AG04450 (cell line): ENCODE measurements around the gene CDPF1. TPM values are rescaled to one million over a fixed set of nuclear protein-coding genes. Genes with fewer than 3 reads are reported as not detected.

Experiments
- CTCF ChIA-PET: fragments of 300-600, 350-600 bp; formaldehyde crosslinking; extraction: SDS; loops from one replicate; lab custom pipeline; 2022; ENCODE audit warnings: antibody characterized with exemption, inconsistent platforms; lab: Charles Lee
- POLR2A ChIA-PET: fragments of 350-600 bp; formaldehyde crosslinking; extraction: SDS; loops from one replicate; lab custom pipeline; 2021; ENCODE audit warnings: antibody characterized with exemption, inconsistent platforms; lab: Yijun Ruan, JAX
- DNase-seq: peaks from one replicate; pipeline ENCODE4 v3.0.0-alpha.2; 2011; ENCODE audit warnings: low read depth, low spot score
- H3K27ac ChIP-seq: one replicate; pipeline ENCODE4 v1.5.1; 2012; ENCODE audit warnings: low read depth, low read length, control low read depth
- H3K27me3 ChIP-seq: one replicate; pipeline ENCODE4 v1.6.0; 2012; ENCODE audit warnings: low read length; ENCODE audit not compliant: control insufficient read depth, insufficient read depth
- H3K4me3 ChIP-seq: 2 replicates; pipeline ENCODE4 v1.5.1; 2011; ENCODE audit warnings: mild to moderate bottlenecking, low read depth, low read length, control low read depth
- H3K9me3 ChIP-seq: 2 replicates; pipeline ENCODE4 v1.5.1; 2012; ENCODE audit warnings: low read length; ENCODE audit not compliant: control insufficient read depth, insufficient read depth
- polyA plus RNA-seq: library from polyadenylated mRNA; depleted of rRNA; stranded (reverse); fragments of >200 nt; gene quantifications from 2 replicates; pipeline ENCODE4 v1.2.3, GENCODE V29; 2011
- TF ChIP-seq, protein P1 (sequence below): IDR thresholded peaks from 2 replicates; pipeline ENCODE4 v1.5.1; 2011; ENCODE audit warnings: low read depth, low read length, control low read depth, inconsistent platforms

Gene CDPF1
- polyA plus RNA-seq, 1 experiment: 7.7 TPM

DNA sequence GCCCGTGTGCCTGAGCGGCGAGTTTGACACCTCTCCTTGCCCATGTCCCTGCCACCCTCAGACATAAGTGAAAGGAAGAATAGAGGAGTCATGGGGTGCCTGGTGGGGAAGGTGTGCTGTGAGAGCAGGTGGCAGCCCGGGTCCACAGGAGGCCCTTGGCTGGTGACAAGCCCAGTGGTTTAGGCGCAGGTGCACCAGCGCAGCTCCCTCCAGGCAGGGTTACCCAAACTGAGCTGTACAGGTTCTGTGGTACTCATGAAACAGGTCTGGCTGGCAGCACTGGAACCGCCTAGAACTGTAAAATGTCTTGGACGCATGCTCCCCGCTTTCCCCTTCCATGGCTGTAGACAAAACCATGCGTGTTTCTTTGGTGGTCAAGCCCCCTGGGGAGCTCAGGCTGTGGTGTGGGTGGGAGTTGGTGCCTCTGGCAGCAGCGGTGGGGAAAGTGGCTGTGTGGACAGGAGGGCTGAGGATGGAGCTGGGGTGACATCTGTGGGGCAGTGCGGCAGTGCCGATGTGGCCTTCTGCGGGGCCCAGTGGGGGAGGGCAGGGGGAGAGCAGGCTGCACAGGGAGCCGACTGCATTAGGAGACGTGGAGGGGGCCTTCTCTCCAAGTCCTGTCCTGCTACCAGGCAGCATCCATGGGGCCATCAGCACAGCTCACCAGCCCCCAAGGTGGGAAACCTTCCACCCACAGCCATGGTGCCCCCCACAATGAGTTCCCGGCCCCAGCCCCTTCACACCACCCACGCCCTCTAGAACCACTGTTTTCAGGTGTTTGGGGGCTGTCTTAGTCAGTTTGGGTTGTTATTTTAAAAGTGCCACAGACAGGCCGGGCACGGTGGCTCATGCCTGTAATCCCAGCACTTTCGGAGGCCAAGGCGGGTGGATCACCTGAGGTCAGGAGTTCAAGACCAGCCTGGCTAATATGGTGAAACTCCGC lies 41.0 kb upstream of the CDPF1 start:
- Histone ChIP-seq H3K27ac (no peak overlapping the region), H3K4me3 (no peak overlapping the region), H3K9me3 (peaks cover 10% of the 10 kb centered on the region), H3K27me3 (no peaks in the 10 kb centered on the region)
- TF ChIP-seq, protein P1, sequence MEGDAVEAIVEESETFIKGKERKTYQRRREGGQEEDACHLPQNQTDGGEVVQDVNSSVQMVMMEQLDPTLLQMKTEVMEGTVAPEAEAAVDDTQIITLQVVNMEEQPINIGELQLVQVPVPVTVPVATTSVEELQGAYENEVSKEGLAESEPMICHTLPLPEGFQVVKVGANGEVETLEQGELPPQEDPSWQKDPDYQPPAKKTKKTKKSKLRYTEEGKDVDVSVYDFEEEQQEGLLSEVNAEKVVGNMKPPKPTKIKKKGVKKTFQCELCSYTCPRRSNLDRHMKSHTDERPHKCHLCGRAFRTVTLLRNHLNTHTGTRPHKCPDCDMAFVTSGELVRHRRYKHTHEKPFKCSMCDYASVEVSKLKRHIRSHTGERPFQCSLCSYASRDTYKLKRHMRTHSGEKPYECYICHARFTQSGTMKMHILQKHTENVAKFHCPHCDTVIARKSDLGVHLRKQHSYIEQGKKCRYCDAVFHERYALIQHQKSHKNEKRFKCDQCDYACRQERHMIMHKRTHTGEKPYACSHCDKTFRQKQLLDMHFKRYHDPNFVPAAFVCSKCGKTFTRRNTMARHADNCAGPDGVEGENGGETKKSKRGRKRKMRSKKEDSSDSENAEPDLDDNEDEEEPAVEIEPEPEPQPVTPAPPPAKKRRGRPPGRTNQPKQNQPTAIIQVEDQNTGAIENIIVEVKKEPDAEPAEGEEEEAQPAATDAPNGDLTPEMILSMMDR: no peak
- no peak for DNase-seq
- ChIA-PET POLR2A (no interaction called here), CTCF (no interaction called here)

DNA sequence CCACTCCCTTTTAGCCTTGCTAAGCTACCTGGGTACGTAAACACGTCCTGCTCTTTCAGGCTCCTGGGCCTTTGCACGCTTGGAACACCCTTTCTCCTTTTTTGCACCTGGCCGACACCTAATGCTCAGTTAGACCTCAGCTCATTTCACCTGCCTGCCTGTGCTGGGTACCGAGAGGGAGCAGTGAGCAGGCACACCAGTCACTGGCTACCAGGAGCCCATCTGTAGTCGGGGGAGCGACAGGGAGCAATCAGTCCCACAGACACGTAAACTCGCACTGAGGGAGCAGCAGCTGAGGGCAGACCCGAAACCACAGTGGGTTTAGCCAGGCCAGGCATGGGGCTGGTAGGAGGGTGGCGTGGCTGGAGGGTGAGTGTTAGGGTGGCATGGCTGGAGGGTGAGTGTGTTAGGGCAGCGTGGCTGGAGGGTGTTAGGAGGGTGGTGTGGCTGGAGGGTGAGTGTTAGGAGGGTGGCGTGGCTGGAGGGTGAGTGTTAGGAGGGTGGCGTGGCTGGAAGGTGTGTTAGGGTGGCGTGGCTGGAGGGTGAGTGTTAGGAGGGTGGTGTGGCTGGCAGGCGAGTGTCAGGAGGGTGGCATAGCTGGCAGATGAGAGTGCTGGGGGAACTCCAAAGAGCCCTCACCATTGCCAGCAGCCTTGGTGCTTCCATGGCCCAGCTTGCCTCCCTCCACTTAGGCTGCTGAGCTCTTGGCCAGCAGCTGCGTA lies 40.2 kb upstream of the CDPF1 start:
- TF ChIP-seq, protein P1: no peak
- DNase-seq: no peak
- peaks cover 10% of the 10 kb centered on the region for H3K9me3 ChIP-seq
- no peak overlapping the region for H3K27ac ChIP-seq
- no peak overlapping the region for H3K4me3 ChIP-seq
- CTCF ChIA-PET: interaction anchor here (0.5 kb wide), 1 partner anchor 45 kb away, joined by 3 read pairs; the partner anchor contains the start of gene TRMU
- H3K27me3 ChIP-seq: no peaks in the 10 kb centered on the region
- POLR2A ChIA-PET: no interaction called here

DNA sequence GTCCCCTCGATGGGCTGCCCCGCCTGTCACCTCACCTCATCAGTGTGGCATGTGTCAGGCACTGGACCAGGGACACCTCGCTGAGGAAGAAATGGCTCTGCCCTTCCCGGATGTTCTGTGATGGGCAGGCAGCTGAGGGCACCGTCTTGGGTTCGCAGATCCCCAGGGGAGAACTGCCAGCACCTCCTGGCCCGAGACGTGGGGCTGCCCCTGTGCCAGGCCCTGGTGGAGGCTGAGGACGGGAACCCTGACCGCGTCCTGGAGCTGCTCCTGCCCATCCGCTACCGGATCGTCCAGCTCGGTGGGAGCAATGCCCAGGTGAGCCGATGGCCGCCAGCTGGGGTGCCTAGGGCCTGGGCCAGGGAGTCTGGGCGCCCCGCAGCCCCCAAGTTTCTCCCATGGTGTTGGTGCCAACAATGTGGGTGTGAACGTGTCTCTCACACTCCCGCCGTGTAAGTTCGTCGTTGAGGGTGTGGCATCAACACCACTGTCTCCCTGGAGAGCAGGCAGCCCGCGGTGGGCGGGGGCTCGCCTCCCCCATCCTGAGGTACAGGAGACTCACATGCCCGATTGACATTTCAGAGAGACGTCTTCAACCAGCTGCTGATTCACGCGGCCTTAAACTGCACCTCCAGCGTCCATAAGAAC lies 39.3 kb upstream of the CDPF1 start:
- Histone ChIP-seq H3K4me3 (no peak overlapping the region), H3K9me3 (peaks cover 10% of the 10 kb centered on the region), H3K27me3 (no peaks in the 10 kb centered on the region), H3K27ac (no peak overlapping the region)
- ChIA-PET CTCF (no interaction called here), POLR2A (no interaction called here)
- DNase-seq: no peak
- TF ChIP-seq, protein P1: no peak

DNA sequence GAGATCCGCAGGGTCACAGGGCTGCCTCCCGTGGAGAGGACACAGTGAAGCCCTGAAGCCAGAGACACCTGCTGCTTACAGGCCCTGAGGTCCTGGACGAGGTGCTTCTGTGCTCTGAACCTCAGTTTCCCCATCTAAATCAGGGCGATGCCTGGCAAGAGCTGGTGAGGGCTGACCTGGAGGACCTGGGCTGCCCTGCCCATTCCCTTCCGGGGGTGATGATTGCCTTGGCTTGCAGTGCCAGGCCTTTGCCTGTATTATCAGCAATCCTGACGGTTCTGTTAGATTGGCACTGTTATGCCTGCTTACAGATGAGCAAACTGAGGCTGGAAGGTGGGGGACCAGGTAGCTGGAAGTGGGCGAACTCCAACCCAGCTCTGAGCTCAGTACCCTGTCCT lies 38.8 kb upstream of the CDPF1 start:
- ChIA-PET CTCF (no interaction called here), POLR2A (no interaction called here)
- no peak overlapping the region for H3K27ac ChIP-seq
- H3K4me3 ChIP-seq: no peak overlapping the region
- no peak for DNase-seq
- TF ChIP-seq, protein P1: no peak
- peaks cover 10% of the 10 kb centered on the region for H3K9me3 ChIP-seq
- H3K27me3 ChIP-seq: no peaks in the 10 kb centered on the region
